Lower leg skin (tissue), 4 donors: ENCODE results near the gene HOXD9. TPM values are rescaled to one million over a fixed set of nuclear protein-coding genes. Genes with fewer than 3 reads are reported as not detected.

Experiments used
- DNase-seq, 2 donors: peaks; one replicate each; pipeline ENCODE4 v3.0.0-alpha.2; 2019; ENCODE audit warnings: low spot score in 2 of 2
- H3K4me3 ChIP-seq: fragments of 200-600 bp; sonication (generic); 2 replicates; pipeline ENCODE4 v1.5.1; 2017; ENCODE audit warnings: mild to moderate bottlenecking, low read depth; ENCODE audit not compliant: poor library complexity, severe bottlenecking
- CTCF ChIP-seq, 3 donors: fragments of 450-650 bp; IDR thresholded peaks; one replicate each; pipeline ENCODE4 v1.5.1; 2016; ENCODE audit warnings: antibody characterized with exemption in 3 of 3, mild to moderate bottlenecking in 3 of 3, moderate library complexity in 2 of 3
- POLR2A ChIP-seq, 2 donors: fragments of 450-650 bp; IDR thresholded peaks; one replicate each; pipeline ENCODE4 v1.6.1; 2016 to 2017; ENCODE audit warnings: antibody characterized with exemption in 2 of 2, mild to moderate bottlenecking in 1 of 2, moderate library complexity in 1 of 2
- WGBS, 2 donors: methylation state at CpG; one replicate each; pipeline ENCODE4 v1.1.5; 2018; 5-methylcytosine and 5-hydroxymethylcytosine counted together
- intact Hi-C: fragments of 100-400 bp; cut with DNase I; formaldehyde crosslinking; loops from one replicate; pipeline ENCODE4 v1.15.0; 2023; ENCODE audit warnings: low total_unique reads
- total RNA-seq, 4 donors: library from RNA; depleted of rRNA; stranded (reverse); fragments of >200 nt; gene quantifications; one replicate each; pipeline ENCODE4 v1.1.0, GENCODE V29; 2016

Gene HOXD9
- total RNA-seq, 4 donors from 2014 or later = 0.89 to 5.3 (median 2.1) TPM

DNA sequence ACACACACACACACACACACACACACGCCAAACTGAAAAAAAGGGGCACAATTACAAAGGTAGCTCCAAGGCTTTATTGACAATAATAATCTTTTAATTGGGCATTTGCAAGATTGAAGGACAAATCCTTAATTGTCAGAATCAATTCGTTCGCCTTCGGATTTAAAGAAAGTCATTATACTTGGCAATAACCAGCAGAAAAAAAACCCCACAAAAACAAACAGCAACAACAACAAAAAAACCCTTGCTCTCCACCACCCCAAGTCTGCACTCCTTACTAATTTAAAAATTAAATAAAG, 5.2 kb downstream of the HOXD9 start:
- DNase-seq = no peak
- WGBS, 2 donors = 42 to 43% methylated on average over 4 of the region's 4 CpGs
- no peak overlapping the region for H3K4me3 ChIP-seq
- intact Hi-C loops = loop anchor here (10.0 kb wide), 1 partner anchor 1027 kb away; no protein-coding TSS in a partner anchor
- no peak for TF ChIP-seq POLR2A (IDR thresholded peaks at IDR 0.05)
- TF ChIP-seq CTCF (IDR thresholded peaks at IDR 0.05) = no peak

GRCh38 chr2:176128172-176128981, 5.9 kb downstream of the HOXD9 start:
- no peak overlapping the region for H3K4me3 ChIP-seq
- TF ChIP-seq CTCF (IDR thresholded peaks at IDR 0.05) (no peak), POLR2A (IDR thresholded peaks at IDR 0.05) (no peak)
- intact Hi-C loops = loop anchor here (10.0 kb wide), 1 partner anchor 1026 kb away; no protein-coding TSS in a partner anchor
- 17 to 19% methylated on average over 48 to 49 of the region's 49 CpGs for WGBS, 2 donors
- DNase-seq = peak in 1 of 2 donors; percentile 86

DNA sequence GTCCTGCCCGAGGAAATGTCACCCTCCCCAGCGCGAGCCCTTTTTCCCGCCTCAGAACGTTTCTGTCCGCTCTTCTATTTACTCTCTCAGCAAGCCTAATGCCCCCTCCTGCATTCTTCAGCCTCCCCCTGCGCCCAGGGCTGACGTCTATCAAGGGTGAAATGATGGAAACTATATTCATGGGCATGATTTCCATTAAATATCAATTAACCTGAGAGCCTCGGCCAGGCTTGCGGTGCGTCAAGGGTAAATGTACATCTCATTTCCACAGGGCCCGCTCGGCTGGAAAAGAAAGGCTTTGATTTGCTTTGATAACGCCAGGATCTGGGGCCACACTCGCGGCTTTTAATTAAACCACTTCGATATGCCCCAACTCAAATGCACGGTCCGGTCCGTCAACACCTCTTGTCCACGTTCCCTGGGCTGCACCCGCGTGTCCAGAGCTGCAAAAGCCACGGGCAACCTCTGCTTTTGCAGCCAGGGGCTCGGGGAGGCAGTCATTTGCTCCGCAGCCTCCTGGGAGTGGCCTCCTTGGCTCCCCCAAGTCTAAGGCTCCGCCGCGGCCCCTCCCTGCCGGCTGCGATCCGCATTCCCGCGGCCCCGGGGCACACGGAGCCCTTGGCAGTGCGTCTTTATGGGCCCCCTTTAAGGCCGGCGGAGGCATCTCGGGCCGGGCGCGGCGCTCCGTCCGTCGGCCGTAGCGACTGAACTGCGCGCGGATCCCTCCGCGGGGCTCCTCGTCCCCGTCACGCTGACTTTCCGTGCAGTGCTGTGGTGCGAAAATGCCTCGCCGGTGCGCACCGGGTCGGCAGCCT, 6.7 kb downstream of the HOXD9 start, which contains the start of gene HOXD8:
Gene HOXD8, plus strand, starts transcription at position 724 of the 815 bp plus-strand sequence. CDS start 662 bp downstream, outside the sequence.
- intact Hi-C loops = loop anchor here (10.0 kb wide), 1 partner anchor 1026 kb away; no protein-coding TSS in a partner anchor
- WGBS, 2 donors = 3 to 8% methylated on average over 26 to 41 of the region's 64 CpGs
- TF ChIP-seq POLR2A (IDR thresholded peaks at IDR 0.05) = no peak
- no peak for TF ChIP-seq CTCF (IDR thresholded peaks at IDR 0.05)
- H3K4me3 ChIP-seq = peak within 1 kb of the TSS; percentile 35
- DNase-seq = peak in 1 of 2 donors; percentile 95

DNA sequence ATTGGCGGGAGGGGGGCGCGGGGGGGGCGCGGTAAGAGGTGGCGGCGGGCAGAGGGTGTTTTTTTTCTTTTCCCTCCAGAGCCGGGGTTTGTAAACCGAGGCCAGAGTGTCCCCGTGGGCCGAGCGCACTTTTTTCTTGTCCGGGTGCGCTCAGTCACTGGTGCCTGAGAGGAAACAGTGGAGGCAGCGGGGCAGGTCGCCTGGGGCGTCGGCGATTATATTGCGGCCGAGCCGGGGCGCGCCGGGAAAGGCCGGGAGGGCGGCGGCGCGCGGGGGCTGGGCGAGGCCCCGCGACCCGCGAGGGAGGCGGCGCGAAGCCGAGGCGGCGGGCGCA, 7.3 kb downstream of the HOXD9 start:
- intact Hi-C loops = loop anchor here (10.0 kb wide), 1 partner anchor 1025 kb away; no protein-coding TSS in a partner anchor
- no peak for DNase-seq
- 0% methylated on average over 14 to 16 of the region's 43 CpGs for WGBS, 2 donors
- H3K4me3 ChIP-seq = peak overlapping the region; percentile 35
- TF ChIP-seq CTCF (IDR thresholded peaks at IDR 0.05) (no peak), POLR2A (IDR thresholded peaks at IDR 0.05) (no peak)

GRCh38 chr2:176130147-176130956, 7.8 kb downstream of the HOXD9 start:
- intact Hi-C loops = no loop called here
- DNase-seq = peak in 1 of 2 donors; percentile 91

More at GRCh38 chr2:176130147-176130956, 7.8 kb downstream of the HOXD9 start:
- WGBS, 2 donors = 0 to 1% methylated on average over 14 to 30 of the region's 100 CpGs
- no peak for TF ChIP-seq POLR2A (IDR thresholded peaks at IDR 0.05)
- no peak for TF ChIP-seq CTCF (IDR thresholded peaks at IDR 0.05)
- peak overlapping the region; percentile 35 for H3K4me3 ChIP-seq
